ENCODE results near the gene KDM4B. TPM values are rescaled to one million over a fixed set of nuclear protein-coding genes. Genes with fewer than 3 reads are reported as not detected.

Gene KDM4B
- total and polyA plus RNA-seq, 2 of the 8 experiments (the other 6 are each of a cell fraction or from before 2014, with no cell fraction given), result 12.0 to 31.9 TPM

- TF ChIP-seq CHD7 (IDR thresholded peaks at IDR 0.05; ENCODE audit: insufficient replicate concordance, low read length) (no peak), BCL11A (IDR thresholded peaks at IDR 0.05; ENCODE audit: low read depth in 2 of 2, low read length in 2 of 2) (no peak), CBX8 (IDR thresholded peaks at IDR 0.05; ENCODE audit: borderline replicate concordance, low read depth, low read length) (no peak)
Observed at GRCh38 chr19:5152767-5153532, 184.0 kb downstream of the KDM4B start (continued).
